AG09309 (cell line): Measurements from ENCODE around the gene KCNK13.

Experiments
- DNase-seq: peaks from one replicate; pipeline ENCODE4 v3.0.0-alpha.2; 2010; ENCODE audit warnings: low read depth
- H3K4me3 ChIP-seq: 2 replicates; pipeline ENCODE4 v1.5.1; 2011; ENCODE audit warnings: mild to moderate bottlenecking, low read depth, low read length, moderate library complexity; ENCODE audit not compliant: control insufficient read depth
- CTCF ChIP-seq: IDR thresholded peaks from 2 replicates; pipeline ENCODE4 v1.5.1; 2011; ENCODE audit warnings: mild to moderate bottlenecking, low read depth, low read length, inconsistent platforms; ENCODE audit not compliant: insufficient read depth, control insufficient read depth; ENCODE audit errors: missing control alignments

The KCNK13 gene

GRCh38 chr14:90060312-90060964, 1.4 kb upstream of the KCNK13 start:
- no peak for DNase-seq
- peak overlapping the region; percentile 43 for H3K4me3 ChIP-seq
- TF ChIP-seq CTCF = peak; percentile 54

GRCh38 chr14:90060965-90061684, 669 bp upstream of the KCNK13 start:
- H3K4me3 ChIP-seq = peak overlapping the region; percentile 7; the same call in 1 of the 2 replicates
- DNase-seq = no peak
- TF ChIP-seq CTCF = no peak

- no peak overlapping the region for H3K4me3 ChIP-seq
- DNase-seq = no peak
- TF ChIP-seq CTCF = no peak
These were observed 467 bp downstream of the KCNK13 start for GRCh38 chr14:90062127-90062794.

- no peak overlapping the region for H3K4me3 ChIP-seq
- DNase-seq = no peak
- no peak for TF ChIP-seq CTCF
These were observed 1.2 kb downstream of the KCNK13 start for GRCh38 chr14:90062822-90063539.

GRCh38 chr14:90072350-90072749, 10.6 kb downstream of the KCNK13 start:
- DNase-seq = no peak
- TF ChIP-seq CTCF = no peak
- no peak overlapping the region for H3K4me3 ChIP-seq

- no peak for TF ChIP-seq CTCF
- DNase-seq = no peak
- H3K4me3 ChIP-seq = no peak overlapping the region
These were observed 17.8 kb downstream of the KCNK13 start for GRCh38 chr14:90079576-90079975.
